ENCODE measurements around the gene ZC3H7B. TPM values are rescaled to one million over a fixed set of nuclear protein-coding genes. Genes with fewer than 3 reads are reported as not detected.

The ZC3H7B gene
- polyA plus RNA-seq, 3 donors = 0.31 to 15.7 (median 0.49) TPM

DNA sequence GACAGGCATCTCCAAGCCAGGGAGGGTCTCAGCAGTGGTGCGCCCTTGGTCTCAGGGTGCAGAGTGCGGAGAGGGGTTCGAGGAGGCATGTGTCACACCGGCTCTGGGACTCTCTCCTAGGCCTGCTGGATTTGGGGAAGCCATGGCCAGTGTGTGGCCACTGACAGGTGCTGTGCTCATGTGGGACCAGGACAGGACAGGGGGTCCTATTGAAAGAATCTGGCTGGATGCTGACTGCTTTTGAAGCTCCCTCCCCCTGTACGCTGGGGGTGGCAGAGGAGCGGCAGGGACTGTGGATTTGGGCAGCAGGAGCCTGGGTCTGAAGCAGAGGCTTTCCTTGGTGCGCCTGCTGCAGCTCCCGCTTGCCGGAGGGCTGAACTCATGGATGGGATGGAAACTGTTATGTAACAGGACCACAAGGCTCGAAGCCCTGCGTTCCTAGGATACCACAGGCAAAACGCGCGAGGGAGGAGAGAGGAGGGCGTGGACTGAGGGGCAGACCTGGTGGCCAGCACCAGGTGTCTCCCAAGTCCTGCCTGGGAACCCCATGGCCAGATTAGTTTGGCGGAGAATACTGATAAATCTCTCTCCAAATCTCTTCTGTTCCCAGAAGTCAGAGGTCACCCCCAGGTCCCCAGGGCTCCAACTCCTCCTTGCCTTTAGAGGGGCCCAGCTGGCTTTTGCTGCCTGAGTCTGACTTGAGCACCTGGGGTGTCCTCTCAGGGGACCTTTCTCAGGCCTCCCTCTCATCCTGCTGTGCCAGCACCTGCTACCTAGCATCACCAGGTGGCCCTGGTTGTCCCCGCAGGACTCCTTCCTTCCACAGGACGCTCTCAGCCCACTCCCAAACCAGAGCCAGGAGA lies 66.6 kb downstream of the ZC3H7B start:
- TF ChIP-seq, protein P1, sequence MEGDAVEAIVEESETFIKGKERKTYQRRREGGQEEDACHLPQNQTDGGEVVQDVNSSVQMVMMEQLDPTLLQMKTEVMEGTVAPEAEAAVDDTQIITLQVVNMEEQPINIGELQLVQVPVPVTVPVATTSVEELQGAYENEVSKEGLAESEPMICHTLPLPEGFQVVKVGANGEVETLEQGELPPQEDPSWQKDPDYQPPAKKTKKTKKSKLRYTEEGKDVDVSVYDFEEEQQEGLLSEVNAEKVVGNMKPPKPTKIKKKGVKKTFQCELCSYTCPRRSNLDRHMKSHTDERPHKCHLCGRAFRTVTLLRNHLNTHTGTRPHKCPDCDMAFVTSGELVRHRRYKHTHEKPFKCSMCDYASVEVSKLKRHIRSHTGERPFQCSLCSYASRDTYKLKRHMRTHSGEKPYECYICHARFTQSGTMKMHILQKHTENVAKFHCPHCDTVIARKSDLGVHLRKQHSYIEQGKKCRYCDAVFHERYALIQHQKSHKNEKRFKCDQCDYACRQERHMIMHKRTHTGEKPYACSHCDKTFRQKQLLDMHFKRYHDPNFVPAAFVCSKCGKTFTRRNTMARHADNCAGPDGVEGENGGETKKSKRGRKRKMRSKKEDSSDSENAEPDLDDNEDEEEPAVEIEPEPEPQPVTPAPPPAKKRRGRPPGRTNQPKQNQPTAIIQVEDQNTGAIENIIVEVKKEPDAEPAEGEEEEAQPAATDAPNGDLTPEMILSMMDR (IDR thresholded peaks at IDR 0.05) = no peak
- Histone ChIP-seq H3K9ac (ENCODE audit: insufficient read depth, low read length, poor library complexity, severe bottlenecking) (peak overlapping the region; percentile 27), H3K9me3 (replicated peaks in 1 of 2; ENCODE audit: control insufficient read depth in 1 of 2, insufficient read depth in 1 of 2, low read length in 2 of 2) (no peaks in the 10 kb centered on the region), H3K4me1 (ENCODE audit: control insufficient read depth in 1 of 2, insufficient read depth in 2 of 2, low read length in 2 of 2) (peaks cover 11 to 13% of the 10 kb centered on the region in 2 donors), H3K4me2 (replicated peaks; ENCODE audit: extremely low read depth, low read length, poor library complexity, severe bottlenecking) (peak overlapping the region; percentile 63), H4K20me1 (ENCODE audit: insufficient read depth, low read length) (no peaks in the 10 kb centered on the region), H3K79me2 (ENCODE audit: insufficient read depth, low read length) (no peaks in the 10 kb centered on the region), H2AFZ (ENCODE audit: insufficient read depth, low read depth, low read length, poor library complexity, severe bottlenecking) (peak overlapping the region; percentile 78), H3K4me3 (replicated peaks in 1 of 3; ENCODE audit: low read depth in 2 of 3, low read length in 3 of 3) (no peak overlapping the region), H3K27ac (ENCODE audit: low read depth in 1 of 2, low read length in 2 of 2) (no peak overlapping the region), H3K36me3 (replicated peaks in 1 of 2; ENCODE audit: control insufficient read depth in 1 of 2, insufficient read depth in 2 of 2, low read length in 2 of 2) (no peaks in the 10 kb centered on the region), H3K27me3 (ENCODE audit: control insufficient read depth in 2 of 2, insufficient read depth in 2 of 2, low read length in 2 of 2) (no peaks in the 10 kb centered on the region)
- intact Hi-C loops (cut with micrococcal nuclease) = no loop called here
- 78% methylated on average over 11 of the region's 18 CpGs for WGBS (ENCODE audit: insufficient coverage)
- DNase-seq = no peak
- H3K4me3 Mint-ChIP-seq = no peak overlapping the region
- peaks cover 0 to 3% (median 0%) of the 10 kb centered on the region in 7 donors for H3K9me3 Mint-ChIP-seq
- H3K27ac Mint-ChIP-seq = peak overlapping the region in 1 of 7 donors; percentile 28
- H3K4me1 Mint-ChIP-seq = peaks cover 15% of the 10 kb centered on the region
- H3K27me3 Mint-ChIP-seq (ENCODE audit: low read depth in 3 of 3) = peaks cover 1 to 7% (median 6%) of the 10 kb centered on the region in 3 donors
- H3K36me3 Mint-ChIP-seq = no peaks in the 10 kb centered on the region

DNA sequence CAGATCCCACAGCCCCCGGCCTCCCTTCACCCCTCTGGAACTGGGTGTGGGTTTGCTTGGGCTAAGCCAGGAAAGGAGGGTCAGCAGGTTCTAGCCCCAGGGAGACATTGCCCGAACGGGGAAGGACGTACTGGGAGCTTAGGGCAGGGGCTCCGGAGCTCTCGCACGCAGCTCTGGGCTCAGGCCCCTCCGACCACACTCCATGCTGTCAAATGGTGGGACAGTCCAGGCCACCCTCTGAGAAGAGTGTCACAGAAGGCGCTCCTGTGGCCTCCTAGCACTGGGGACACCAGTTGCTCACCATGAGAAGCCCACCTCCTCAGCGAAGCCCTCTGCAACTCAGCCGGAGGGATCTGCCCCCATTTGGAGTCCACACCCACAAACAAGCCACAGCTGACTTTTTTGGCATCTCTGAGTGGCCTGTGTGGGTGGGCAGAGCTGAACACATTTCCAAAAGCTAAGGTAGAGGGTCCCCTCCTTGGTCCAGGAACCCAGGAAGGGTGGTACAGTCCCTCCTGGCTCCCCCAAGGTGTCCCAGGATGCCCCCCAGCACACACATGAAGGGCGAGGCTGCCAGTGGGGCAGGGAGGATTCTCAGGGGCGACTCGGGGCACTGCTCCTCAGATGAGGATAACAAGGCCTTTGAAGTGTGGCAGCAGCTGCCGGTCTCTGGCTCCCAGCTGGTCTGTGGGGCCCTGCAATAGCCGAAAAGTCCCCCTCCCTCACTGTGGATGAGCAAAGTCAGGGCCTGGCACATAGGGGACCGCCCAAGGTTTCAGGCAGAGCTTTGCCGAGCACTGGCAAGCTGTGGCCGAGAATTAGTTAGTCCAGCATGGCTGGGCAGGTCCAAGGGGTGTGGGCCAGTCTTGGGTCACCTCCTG lies 67.5 kb downstream of the ZC3H7B start:
- no peaks in the 10 kb centered on the region for H3K9me3 ChIP-seq (replicated peaks in 1 of 2; ENCODE audit: control insufficient read depth in 1 of 2, insufficient read depth in 1 of 2, low read length in 2 of 2)
- no peaks in the 10 kb centered on the region for H3K36me3 Mint-ChIP-seq
- no peak overlapping the region for H3K9ac ChIP-seq (ENCODE audit: insufficient read depth, low read length, poor library complexity, severe bottlenecking)
- no peaks in the 10 kb centered on the region for H3K27me3 ChIP-seq (ENCODE audit: control insufficient read depth in 2 of 2, insufficient read depth in 2 of 2, low read length in 2 of 2)
- no peaks in the 10 kb centered on the region for H3K36me3 ChIP-seq (replicated peaks in 1 of 2; ENCODE audit: control insufficient read depth in 1 of 2, insufficient read depth in 2 of 2, low read length in 2 of 2)
- peak overlapping the region in 1 of 7 donors; percentile 42 for H3K27ac Mint-ChIP-seq
- no peak overlapping the region for H3K27ac ChIP-seq (ENCODE audit: low read depth in 1 of 2, low read length in 2 of 2)
- H2AFZ ChIP-seq (ENCODE audit: insufficient read depth, low read depth, low read length, poor library complexity, severe bottlenecking) = no peak overlapping the region
- H3K4me1 ChIP-seq (ENCODE audit: control insufficient read depth in 1 of 2, insufficient read depth in 2 of 2, low read length in 2 of 2) = peaks cover 11 to 13% of the 10 kb centered on the region in 2 donors
- no peaks in the 10 kb centered on the region for H4K20me1 ChIP-seq (ENCODE audit: insufficient read depth, low read length)
- 96% methylated on average over 15 of the region's 19 CpGs for WGBS (ENCODE audit: insufficient coverage)
- no peak overlapping the region for H3K4me3 ChIP-seq (replicated peaks in 1 of 3; ENCODE audit: low read depth in 2 of 3, low read length in 3 of 3)
- H3K27me3 Mint-ChIP-seq (ENCODE audit: low read depth in 3 of 3) = peaks cover 0 to 6% (median 5%) of the 10 kb centered on the region in 3 donors
- TF ChIP-seq, protein P1 (IDR thresholded peaks at IDR 0.05) = no peak
- peaks cover 15% of the 10 kb centered on the region for H3K4me1 Mint-ChIP-seq
- peaks cover 0 to 2% (median 0%) of the 10 kb centered on the region in 7 donors for H3K9me3 Mint-ChIP-seq
- no peak for DNase-seq
- H3K4me3 Mint-ChIP-seq = no peak overlapping the region
- H3K79me2 ChIP-seq (ENCODE audit: insufficient read depth, low read length) = no peaks in the 10 kb centered on the region
- intact Hi-C loops (cut with micrococcal nuclease) = no loop called here
- no peak overlapping the region for H3K4me2 ChIP-seq (replicated peaks; ENCODE audit: extremely low read depth, low read length, poor library complexity, severe bottlenecking)

Measured in CD14-positive monocyte (primary cell).